T47D (cell line): ENCODE measurements around the gene TMEM238L.
A peak's percentile ranks its signal among the peaks of the same experiment; 100 is the strongest.

Source experiments
- DNase-seq, 2 experiments: peaks; one replicate each; pipeline versions ENCODE4 v3.0.0 to v3.0.0-alpha.2; 2011 to 2012; ENCODE audit warnings: low read depth in 1 of 2, low spot score in 1 of 2
- JUND ChIP-seq: IDR thresholded peaks from 2 replicates; pipeline ENCODE4 v1.6.1; 2012; ENCODE audit warnings: low read depth
- in situ Hi-C: cut with HindIII; loops from 2 replicates; pipeline ENCODE4 v1.10.0; 2016; ENCODE audit warnings: low sequenced_read_pairs, low pct_unique_long_range_greater_than_20kb

The TMEM238L gene

GRCh38 chr17:10777131-10777807, 26.6 kb downstream of the TMEM238L start:
- DNase-seq, result no peak
- in situ Hi-C loops, result no loop called here
- TF ChIP-seq JUND, result no peak

DNA sequence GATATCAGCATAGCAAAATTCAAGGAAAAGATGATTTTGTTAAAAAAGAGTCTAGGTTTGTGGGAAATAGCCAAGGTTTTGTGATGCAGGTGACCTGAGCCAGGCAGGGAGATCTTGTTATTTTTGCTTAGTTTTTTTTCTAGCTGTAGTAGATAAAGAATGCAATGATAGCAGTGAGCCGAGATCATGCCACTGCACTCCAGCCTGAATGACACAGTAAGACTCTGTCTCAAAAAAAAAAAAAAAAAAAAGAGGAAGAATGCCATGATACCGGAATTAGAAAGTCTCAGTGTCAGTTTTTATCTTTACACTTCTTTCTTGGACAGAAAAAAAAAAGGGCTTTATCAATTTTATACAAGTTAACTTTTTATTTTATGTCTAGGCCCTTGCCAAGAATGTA, 27.5 kb downstream of the TMEM238L start:
- no peak for DNase-seq
- TF ChIP-seq JUND, result no peak
- in situ Hi-C loops, result no loop called here

DNA sequence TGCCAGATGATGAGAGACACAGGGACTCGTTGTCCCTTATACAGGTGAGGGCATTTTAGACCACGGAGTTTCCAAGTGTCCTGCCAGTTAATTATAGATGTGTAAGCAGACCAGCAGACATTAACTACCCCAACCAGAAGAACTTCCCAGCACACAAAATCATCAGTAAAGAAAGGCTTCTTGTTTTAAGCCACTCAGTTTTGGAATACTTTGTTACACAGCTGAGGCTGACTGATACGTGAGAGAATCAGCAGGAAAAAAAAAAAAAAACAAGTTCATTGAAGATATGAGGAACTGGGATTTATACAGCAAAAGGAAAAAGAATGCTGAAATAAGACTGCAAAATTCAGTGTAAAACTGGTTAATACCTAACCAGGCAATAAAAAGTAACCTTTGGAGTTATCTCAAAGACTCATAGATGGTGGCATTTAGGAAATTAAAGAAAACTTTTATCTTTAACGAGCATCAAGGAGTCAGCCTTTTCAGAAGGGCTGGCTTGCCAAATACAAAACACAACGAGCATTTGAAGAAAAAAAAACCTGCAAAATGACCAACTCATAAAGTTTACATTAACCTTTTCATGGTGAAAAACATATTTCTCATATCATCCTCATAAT, 28.1 kb downstream of the TMEM238L start:
- no peak for DNase-seq
- in situ Hi-C loops, result no loop called here
- no peak for TF ChIP-seq JUND

DNA sequence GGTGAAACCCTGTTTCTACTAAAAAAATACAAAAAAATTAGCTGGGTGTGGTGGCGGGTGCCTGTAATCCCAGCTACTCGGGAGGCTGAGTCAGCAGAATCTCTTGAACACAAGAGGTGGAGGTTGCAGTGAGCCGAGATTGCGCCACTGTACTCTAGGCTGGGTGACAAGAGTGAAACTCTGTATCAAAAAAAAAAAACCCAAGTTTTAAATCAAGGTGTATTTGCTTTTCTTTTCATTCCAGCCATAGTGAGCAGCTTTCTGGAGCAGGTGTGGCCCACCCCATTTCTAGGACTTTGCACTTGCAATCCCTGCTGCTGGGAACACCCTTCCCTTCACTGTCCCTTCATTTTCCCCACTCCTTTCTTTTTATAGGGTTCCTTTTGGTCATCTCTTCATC, 28.8 kb downstream of the TMEM238L start:
- no peak for TF ChIP-seq JUND
- in situ Hi-C loops, result no loop called here
- DNase-seq, result no peak

GRCh38 chr17:10773391-10773790, 30.5 kb downstream of the TMEM238L start:
- no peak for TF ChIP-seq JUND
- in situ Hi-C loops, result no loop called here
- no peak for DNase-seq

DNA sequence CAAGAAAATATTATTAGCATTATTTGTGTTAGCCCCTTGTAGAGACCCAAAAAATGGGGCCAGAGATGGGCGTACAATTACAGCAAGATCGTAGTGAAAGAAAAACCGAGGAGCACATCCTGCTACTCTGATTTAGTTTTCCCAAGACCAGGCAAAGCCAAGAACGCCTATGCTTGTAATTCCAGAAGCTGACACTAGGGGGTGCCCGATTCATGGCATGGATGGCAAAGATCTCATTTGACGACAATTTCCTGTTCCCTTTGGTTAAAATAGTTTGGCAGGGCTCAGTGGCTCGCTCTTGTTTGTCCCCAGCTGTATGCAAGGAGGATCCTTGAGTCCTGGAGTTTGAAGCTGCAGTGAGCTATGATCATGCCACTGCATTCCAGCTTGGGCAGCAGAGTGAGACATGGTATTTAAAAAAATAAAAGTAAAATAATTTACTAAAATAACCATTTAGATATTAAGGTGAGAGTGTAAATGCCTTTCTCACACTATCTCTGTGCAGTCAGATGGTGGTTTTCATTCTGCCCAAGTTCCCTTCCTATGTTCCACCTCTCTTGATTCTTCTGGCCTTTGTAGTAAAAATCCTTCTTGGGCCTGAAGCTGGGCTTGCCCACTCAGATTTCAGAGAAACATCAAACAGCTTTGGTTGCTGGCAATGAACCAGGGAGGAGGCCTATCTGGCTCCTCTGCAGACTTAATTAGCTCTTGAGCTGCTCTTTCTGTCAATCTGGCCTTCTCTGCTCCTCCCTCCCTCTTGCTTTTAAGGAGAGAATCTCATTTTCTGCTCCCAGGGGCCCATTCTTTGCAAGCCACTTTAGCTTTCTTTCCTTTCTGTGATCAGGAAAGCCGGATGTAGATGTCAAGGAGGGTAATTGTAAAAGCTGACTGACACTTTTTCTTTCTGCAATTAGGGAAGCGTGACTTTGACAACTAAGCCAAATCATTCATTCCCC, 31.2 kb downstream of the TMEM238L start:
- TF ChIP-seq JUND, result no peak
- in situ Hi-C loops, result no loop called here
- DNase-seq, result peak in 1 of 2 experiments; percentile 12

DNA sequence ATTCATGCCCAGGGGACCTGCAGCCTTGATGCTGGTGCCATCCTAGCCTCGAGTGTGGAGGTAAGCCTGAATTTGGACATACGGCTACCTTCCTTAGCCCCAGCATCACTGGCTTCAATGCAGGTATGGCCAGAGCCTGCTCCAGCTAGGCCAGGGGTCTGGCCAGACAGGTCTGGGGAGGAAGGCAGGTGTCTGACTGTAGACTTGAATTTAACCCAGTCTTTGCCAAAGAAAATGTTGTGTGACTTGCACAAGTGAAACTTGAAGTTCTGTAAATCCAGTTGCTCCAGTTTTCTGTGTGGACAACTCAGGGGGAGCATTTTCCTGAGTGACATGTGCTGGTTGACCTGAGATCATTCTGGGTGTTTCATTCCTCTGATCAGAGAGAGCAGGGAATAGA, 32.8 kb downstream of the TMEM238L start:
- DNase-seq, result peak in 1 of 2 experiments; percentile 30
- no peak for TF ChIP-seq JUND
- in situ Hi-C loops, result no loop called here

DNA sequence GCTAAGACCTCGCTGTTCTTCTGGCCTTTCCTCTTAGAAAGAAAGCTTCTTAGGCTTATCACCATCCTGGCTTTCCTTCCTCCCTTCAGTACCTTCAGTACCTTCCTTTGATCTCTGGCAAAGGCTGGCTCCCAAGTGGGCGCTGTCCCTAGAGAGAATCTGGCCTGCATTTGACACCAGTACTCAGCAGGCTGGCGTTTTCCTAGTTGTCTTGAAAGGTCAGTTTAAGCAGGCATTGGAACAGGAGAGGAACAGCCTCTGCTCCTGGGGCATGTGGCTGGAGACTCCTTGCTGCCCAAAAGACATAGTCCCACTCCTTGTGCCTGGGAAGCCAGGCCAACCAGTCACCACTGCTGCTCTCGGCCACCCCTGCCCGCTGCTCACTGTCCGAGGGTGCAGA, 34.1 kb downstream of the TMEM238L start:
- DNase-seq, result no peak
- in situ Hi-C loops, result no loop called here
- TF ChIP-seq JUND, result no peak

DNA sequence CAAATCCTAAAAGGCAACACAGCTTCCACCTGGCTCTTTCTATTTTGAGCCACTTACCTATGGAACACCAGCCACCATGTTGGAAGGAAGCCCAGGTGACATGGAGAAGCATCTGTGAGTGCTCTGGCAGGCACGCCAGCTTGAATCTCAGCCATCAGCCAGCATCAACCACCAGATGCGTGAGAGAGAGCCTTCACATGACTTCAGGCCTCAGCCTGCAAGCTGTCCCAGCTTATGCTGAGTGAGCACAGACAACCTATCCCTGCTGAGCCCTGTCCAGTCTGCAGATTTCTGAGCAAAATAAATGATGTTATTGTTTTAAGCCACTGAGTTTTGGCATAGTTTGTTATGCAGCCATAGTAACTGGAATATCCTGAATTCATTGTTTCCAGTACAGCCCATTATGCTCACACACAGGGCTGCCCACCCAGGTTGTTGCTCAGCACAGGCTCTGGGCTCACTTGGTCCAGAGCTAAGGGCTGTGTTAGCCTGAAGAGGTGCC, 35.1 kb downstream of the TMEM238L start:
- DNase-seq, result no peak
- no peak for TF ChIP-seq JUND
- in situ Hi-C loops, result no loop called here

- DNase-seq, result no peak
- TF ChIP-seq JUND, result no peak
- in situ Hi-C loops, result no loop called here
Measured at GRCh38 chr17:10767232-10767631, 36.7 kb downstream of the TMEM238L start.

DNA sequence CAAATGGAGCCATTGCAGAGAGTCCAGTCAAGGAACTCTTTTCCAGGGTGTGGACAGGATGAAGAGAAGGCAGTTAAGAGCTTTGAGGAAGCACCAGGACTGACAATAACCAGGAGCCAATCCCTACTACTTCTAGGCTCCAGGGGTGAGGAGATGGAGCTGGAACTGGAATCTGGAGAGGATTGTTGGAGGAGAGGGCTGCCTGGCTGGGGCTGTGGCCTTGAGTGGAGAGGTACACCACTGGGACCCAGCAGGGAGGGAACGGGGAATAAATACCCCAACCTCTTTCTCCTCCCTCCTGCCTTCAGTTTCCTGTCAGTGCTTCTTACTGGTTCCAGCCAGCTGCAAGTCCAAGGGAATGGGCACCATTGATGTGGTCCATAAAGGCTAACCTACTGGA, 41.9 kb downstream of the TMEM238L start:
- in situ Hi-C loops, result no loop called here
- TF ChIP-seq JUND, result no peak
- DNase-seq, result no peak

GRCh38 chr17:10761281-10761680, 42.6 kb downstream of the TMEM238L start:
- TF ChIP-seq JUND, result no peak
- no peak for DNase-seq
- in situ Hi-C loops, result no loop called here

DNA sequence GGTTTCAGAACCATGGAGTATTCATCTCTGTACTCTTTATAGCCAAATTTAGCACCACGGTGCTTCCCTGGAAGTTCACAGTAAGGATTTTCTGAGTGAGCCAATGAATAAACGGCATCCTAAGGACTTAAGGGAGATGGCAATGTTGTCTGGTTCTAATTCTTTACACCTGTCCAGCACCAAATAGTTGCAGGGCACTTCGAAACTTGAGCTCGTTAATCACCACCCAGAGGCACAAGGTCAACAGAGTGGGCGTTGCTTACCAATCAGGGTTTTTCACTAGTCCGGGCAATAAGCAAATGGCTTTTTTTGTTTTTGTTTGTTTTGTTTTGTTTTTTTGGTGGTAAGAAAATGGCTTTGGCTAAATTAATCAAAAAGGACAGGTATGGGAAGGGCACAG, 45.8 kb downstream of the TMEM238L start:
- TF ChIP-seq JUND, result no peak
- in situ Hi-C loops, result no loop called here
- no peak for DNase-seq
